MM.1S (cell line): ENCODE measurements around the gene KRT2.

Experiments used
- DNase-seq: peaks from one replicate; pipeline ENCODE4 v3.0.0-alpha.2; 2015
- H2AFZ ChIP-seq: fragments of 300-600 bp; sonication (generic); 2 replicates; pipeline ENCODE4 v1.6.0; 2016; ENCODE audit warnings: antibody characterized with exemption, low read length
- H3F3A ChIP-seq: fragments of 300-600 bp; sonication (generic); 2 replicates; pipeline ENCODE4 v1.6.1; 2016; ENCODE audit warnings: mild to moderate bottlenecking, antibody characterized with exemption, low read length, moderate library complexity, mixed read lengths; ENCODE audit not compliant: insufficient read depth
- H3K27ac ChIP-seq: fragments of 300-600 bp; sonication (generic); 2 replicates; pipeline ENCODE4 v1.5.1; 2016; ENCODE audit warnings: mild to moderate bottlenecking, low read length
- H3K27me3 ChIP-seq: fragments of 300-600 bp; sonication (generic); replicated peaks from 2 replicates; pipeline ENCODE4 v1.6.0; 2016; ENCODE audit warnings: low read length; ENCODE audit not compliant: insufficient read depth
- H3K36me3 ChIP-seq: fragments of 300-600 bp; sonication (generic); replicated peaks from 2 replicates; pipeline ENCODE4 v1.6.1; 2016; ENCODE audit warnings: mild to moderate bottlenecking, low read length, mixed read lengths; ENCODE audit not compliant: insufficient read depth
- H3K4me1 ChIP-seq: fragments of 300-600 bp; sonication (generic); 2 replicates; pipeline ENCODE4 v1.6.1; 2016; ENCODE audit warnings: low read length, mixed read lengths
- H3K4me2 ChIP-seq: fragments of 300-600 bp; sonication (generic); 2 replicates; pipeline ENCODE4 v1.6.0; 2016; ENCODE audit warnings: low read depth, low read length
- H3K4me3 ChIP-seq: fragments of 300-600 bp; sonication (generic); 2 replicates; pipeline ENCODE4 v1.5.1; 2016; ENCODE audit warnings: low read length, mixed read lengths
- H3K79me2 ChIP-seq: fragments of 300-600 bp; sonication (generic); 2 replicates; pipeline ENCODE4 v1.6.1; 2016; ENCODE audit warnings: mixed run types, low read length, mixed read lengths
- H3K9ac ChIP-seq: fragments of 300-600 bp; sonication (generic); 2 replicates; pipeline ENCODE4 v1.6.1; 2016; ENCODE audit warnings: low read length, mixed read lengths
- H3K9me2 ChIP-seq: fragments of 300-600 bp; sonication (generic); replicated peaks from 2 replicates; pipeline ENCODE4 v1.6.1; 2016; ENCODE audit warnings: mild to moderate bottlenecking, low read length, mixed read lengths; ENCODE audit not compliant: insufficient read depth
- H3K9me3 ChIP-seq: fragments of 300-600 bp; sonication (generic); replicated peaks from 2 replicates; pipeline ENCODE4 v1.6.1; 2016; ENCODE audit warnings: mild to moderate bottlenecking, low read length, mixed read lengths; ENCODE audit not compliant: insufficient read depth
- H4K20me1 ChIP-seq: fragments of 300-600 bp; sonication (generic); 2 replicates; pipeline ENCODE4 v1.6.1; 2016; ENCODE audit warnings: mild to moderate bottlenecking, low read length, moderate library complexity, mixed read lengths; ENCODE audit not compliant: insufficient read depth
- CTCF ChIP-seq: fragments of 300-600 bp; sonication (generic); IDR thresholded peaks from 2 replicates; pipeline ENCODE4 v1.5.1; 2016; ENCODE audit warnings: antibody characterized with exemption, low read length, mixed read lengths
- EZH2 ChIP-seq: fragments of 300-600 bp; sonication (generic); optimal IDR thresholded peaks from 2 replicates; pipeline ENCODE3; 2017; ENCODE audit warnings: low read depth, mild to moderate bottlenecking, antibody characterized with exemption, low read length, mixed read lengths
- EZH2phosphoT487 ChIP-seq: fragments of 300-600 bp; sonication (generic); IDR thresholded peaks from 2 replicates; pipeline ENCODE4 v1.6.1; 2018; ENCODE audit warnings: antibody characterized with exemption, low read length

KRT2 gene

GRCh38 chr12:52648012-52648550, 3.9 kb downstream of the KRT2 start:
- no peaks in the 10 kb centered on the region for H4K20me1 ChIP-seq
- no peak overlapping the region for H3K4me2 ChIP-seq
- H3K9ac ChIP-seq: no peak overlapping the region
- no peaks in the 10 kb centered on the region for H3K36me3 ChIP-seq
- DNase-seq: no peak
- H3K79me2 ChIP-seq: no peaks in the 10 kb centered on the region
- H3K4me3 ChIP-seq: no peak overlapping the region
- no peak overlapping the region for H3K27ac ChIP-seq
- H3K27me3 ChIP-seq: peaks cover 43% of the 10 kb centered on the region
- no peaks in the 10 kb centered on the region for H3K9me3 ChIP-seq
- no peak overlapping the region for H2AFZ ChIP-seq
- TF ChIP-seq EZH2: no peak
- TF ChIP-seq CTCF: no peak
- no peak for TF ChIP-seq EZH2phosphoT487
- no peaks in the 10 kb centered on the region for H3K4me1 ChIP-seq
- H3K9me2 ChIP-seq: no peaks in the 10 kb centered on the region
- no peaks in the 10 kb centered on the region for H3F3A ChIP-seq

GRCh38 chr12:52647601-52648000, 4.4 kb downstream of the KRT2 start:
- H3K4me1 ChIP-seq: no peaks in the 10 kb centered on the region
- H3K27me3 ChIP-seq: peaks cover 40% of the 10 kb centered on the region
- TF ChIP-seq CTCF (no peak), EZH2 (no peak), EZH2phosphoT487 (no peak)

GRCh38 chr12:52646613-52647012, 5.4 kb downstream of the KRT2 start:
- H3K4me2 ChIP-seq: no peak overlapping the region
- no peaks in the 10 kb centered on the region for H3K4me1 ChIP-seq
- no peak overlapping the region for H3K4me3 ChIP-seq
- peaks cover 32% of the 10 kb centered on the region for H3K27me3 ChIP-seq
- no peaks in the 10 kb centered on the region for H3K9me2 ChIP-seq
- no peak overlapping the region for H3K27ac ChIP-seq
- no peaks in the 10 kb centered on the region for H3K79me2 ChIP-seq
- no peaks in the 10 kb centered on the region for H3K36me3 ChIP-seq
- no peaks in the 10 kb centered on the region for H3F3A ChIP-seq
- no peak overlapping the region for H3K9ac ChIP-seq
- DNase-seq: no peak
- no peak overlapping the region for H2AFZ ChIP-seq
- H4K20me1 ChIP-seq: no peaks in the 10 kb centered on the region
- TF ChIP-seq EZH2phosphoT487: no peak
- no peak for TF ChIP-seq EZH2
- no peak for TF ChIP-seq CTCF
- H3K9me3 ChIP-seq: no peaks in the 10 kb centered on the region

More at GRCh38 chr12:52647601-52648000, 4.4 kb downstream of the KRT2 start:
- H3K4me2 ChIP-seq: no peak overlapping the region
- no peaks in the 10 kb centered on the region for H3K9me2 ChIP-seq
- no peak overlapping the region for H3K27ac ChIP-seq
- H3K9me3 ChIP-seq: no peaks in the 10 kb centered on the region
- no peaks in the 10 kb centered on the region for H4K20me1 ChIP-seq
- no peaks in the 10 kb centered on the region for H3K79me2 ChIP-seq
- no peak overlapping the region for H2AFZ ChIP-seq
- DNase-seq: no peak
- no peak overlapping the region for H3K9ac ChIP-seq
- H3F3A ChIP-seq: no peaks in the 10 kb centered on the region
- no peak overlapping the region for H3K4me3 ChIP-seq
- H3K36me3 ChIP-seq: no peaks in the 10 kb centered on the region
